ENCODE results near the gene TEX54. TPM values are rescaled to one million over a fixed set of nuclear protein-coding genes. Genes with fewer than 3 reads are reported as not detected.

The TEX54 gene
- total and polyA plus RNA-seq, 2 of the 13 experiments (the other 11 are each of a cell fraction or from before 2014, with no cell fraction given): not detected

DNA sequence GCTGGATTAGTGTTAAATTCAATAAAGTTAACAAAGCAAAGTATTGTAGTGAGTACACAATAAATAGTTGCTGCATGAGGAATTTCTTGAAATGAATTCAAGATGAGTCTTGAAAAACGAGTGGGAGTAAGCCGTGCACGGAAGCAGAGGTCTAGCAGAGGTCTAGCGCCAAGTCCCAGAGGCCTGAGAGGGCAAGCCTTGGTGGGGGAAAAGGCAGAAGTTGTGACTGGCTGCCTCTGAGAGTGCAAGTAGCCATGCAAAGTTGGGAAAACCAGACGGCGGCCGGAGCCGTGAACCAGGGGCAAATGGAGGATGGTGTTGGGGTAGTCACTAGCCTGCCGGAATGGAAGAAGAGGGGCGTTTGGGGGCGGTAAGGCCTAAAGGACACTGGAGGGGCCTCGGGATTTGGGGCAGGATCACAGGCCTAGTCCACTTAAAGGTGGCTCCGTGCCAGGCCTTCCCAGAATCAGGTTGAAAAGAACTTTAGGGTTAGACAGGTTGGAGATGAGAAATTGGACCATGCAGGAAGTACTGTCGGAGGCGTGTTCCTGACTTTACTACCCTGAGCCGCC, 47.7 kb upstream of the TEX54 start (continued):
- TF ChIP-seq ZNF225 (CRISPR knock-in tag; IDR thresholded peaks at IDR 0.05) (no peak), ZNF367 (CRISPR knock-in tag; IDR thresholded peaks at IDR 0.05; ENCODE audit: borderline replicate concordance) (no peak), ZNF557 (CRISPR knock-in tag; IDR thresholded peaks at IDR 0.05) (no peak), ZNF619 (CRISPR knock-in tag; IDR thresholded peaks at IDR 0.05) (no peak), ISL2 (CRISPR knock-in tag; IDR thresholded peaks at IDR 0.05) (no peak), XRCC5 (optimal IDR thresholded peaks at IDR 0.05; ENCODE audit: low read length) (no peak), SMYD3 (CRISPR knock-in tag; IDR thresholded peaks at IDR 0.05) (no peak), ELF4 (CRISPR knock-in tag; IDR thresholded peaks at IDR 0.05; ENCODE audit: borderline replicate concordance) (0 out of 2 replicates have a peak, but pooled peaks have one; percentile 23), KLF15 (CRISPR knock-in tag; IDR thresholded peaks at IDR 0.05; ENCODE audit: borderline replicate concordance) (no peak), RBM22 (optimal IDR thresholded peaks at IDR 0.05; ENCODE audit: low read length) (no peak), GLMP (CRISPR knock-in tag; IDR thresholded peaks at IDR 0.05; ENCODE audit: borderline replicate concordance) (no peak), HDAC1 (CRISPR knock-in tag; IDR thresholded peaks at IDR 0.05) (no peak), KMT2B (CRISPR knock-in tag; IDR thresholded peaks at IDR 0.05) (no peak), ZNF234 (CRISPR knock-in tag; conservative IDR thresholded peaks at IDR 0.05) (0 out of 2 replicates have a peak, but pooled peaks have one; percentile 48), ZNF703 (CRISPR knock-in tag; IDR thresholded peaks at IDR 0.05; ENCODE audit: borderline replicate concordance) (0 out of 2 replicates have a peak, but pooled peaks have one; percentile 80), MEIS1 (CRISPR knock-in tag; IDR thresholded peaks at IDR 0.05; ENCODE audit: borderline replicate concordance) (no peak), SETDB1 (CRISPR knock-in tag; IDR thresholded peaks at IDR 0.05; ENCODE audit: borderline replicate concordance) (no peak), GATAD2A (CRISPR knock-in tag; IDR thresholded peaks at IDR 0.05) (no peak), LCORL (IDR thresholded peaks at IDR 0.05) (no peak), LCORL (CRISPR knock-in tag; IDR thresholded peaks at IDR 0.05) (no peak), ELF1 (CRISPR knock-in tag; IDR thresholded peaks at IDR 0.05) (peak; percentile 11; the same call in 1 of the 2 replicates), MIER3 (CRISPR knock-in tag; IDR thresholded peaks at IDR 0.05; ENCODE audit: borderline replicate concordance) (no peak), ZBTB38 (CRISPR knock-in tag; IDR thresholded peaks at IDR 0.05) (no peak; the same call in 1 of the 2 replicates), SOX5 (CRISPR knock-in tag; IDR thresholded peaks at IDR 0.05; ENCODE audit: borderline replicate concordance) (no peak), ZNF446 (CRISPR knock-in tag; IDR thresholded peaks at IDR 0.05) (no peak), PCBP2 (optimal IDR thresholded peaks at IDR 0.05; ENCODE audit: low read depth, low read length, poor library complexity, severe bottlenecking) (no peak)
- TF ChIP-seq, protein P1, sequence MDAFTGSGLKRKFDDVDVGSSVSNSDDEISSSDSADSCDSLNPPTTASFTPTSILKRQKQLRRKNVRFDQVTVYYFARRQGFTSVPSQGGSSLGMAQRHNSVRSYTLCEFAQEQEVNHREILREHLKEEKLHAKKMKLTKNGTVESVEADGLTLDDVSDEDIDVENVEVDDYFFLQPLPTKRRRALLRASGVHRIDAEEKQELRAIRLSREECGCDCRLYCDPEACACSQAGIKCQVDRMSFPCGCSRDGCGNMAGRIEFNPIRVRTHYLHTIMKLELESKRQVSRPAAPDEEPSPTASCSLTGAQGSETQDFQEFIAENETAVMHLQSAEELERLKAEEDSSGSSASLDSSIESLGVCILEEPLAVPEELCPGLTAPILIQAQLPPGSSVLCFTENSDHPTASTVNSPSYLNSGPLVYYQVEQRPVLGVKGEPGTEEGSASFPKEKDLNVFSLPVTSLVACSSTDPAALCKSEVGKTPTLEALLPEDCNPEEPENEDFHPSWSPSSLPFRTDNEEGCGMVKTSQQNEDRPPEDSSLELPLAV (CRISPR knock-in tag; conservative IDR thresholded peaks at IDR 0.05; ENCODE audit: low read depth): no peak
- TF ChIP-seq, protein P2, sequence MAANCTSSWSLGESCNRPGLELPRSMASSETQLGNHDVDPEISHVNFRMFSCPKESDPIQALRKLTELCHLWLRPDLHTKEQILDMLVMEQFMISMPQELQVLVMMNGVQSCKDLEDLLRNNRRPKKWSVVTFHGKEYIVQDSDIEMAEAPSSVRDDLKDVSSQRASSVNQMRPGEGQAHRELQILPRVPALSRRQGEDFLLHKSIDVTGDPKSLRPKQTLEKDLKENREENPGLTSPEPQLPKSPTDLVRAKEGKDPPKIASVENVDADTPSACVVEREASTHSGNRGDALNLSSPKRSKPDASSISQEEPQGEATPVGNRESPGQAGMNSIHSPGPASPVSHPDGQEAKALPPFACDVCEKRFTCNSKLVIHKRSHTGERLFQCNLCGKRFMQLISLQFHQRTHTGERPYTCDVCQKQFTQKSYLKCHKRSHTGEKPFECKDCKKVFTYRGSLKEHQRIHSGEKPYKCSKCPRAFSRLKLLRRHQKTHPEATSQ (CRISPR knock-in tag; IDR thresholded peaks at IDR 0.05; ENCODE audit: borderline replicate concordance): no peak; the same call in 1 of the 2 replicates
